Suprapubic skin (tissue), 3 donors: ENCODE data around the gene RPTOR.

Source experiments
- POLR2AphosphoS5 ChIP-seq, 3 donors: sonication (generic); formaldehyde crosslinking; IDR thresholded peaks; one replicate each; pipeline ENCODE4 v1.6.1; 2017; ENCODE audit warnings: antibody characterized with exemption in 3 of 3
- TF ChIP-seq, protein P1 (sequence below), 2 donors: fragments of 200-600 bp in 1 of 2; fragments of 450-650 bp in 1 of 2; sonication (generic) in 1 of 2; IDR thresholded peaks; one replicate each; pipeline ENCODE4 v1.5.1; 2016 to 2019; ENCODE audit warnings: antibody characterized with exemption in 2 of 2, mild to moderate bottlenecking in 1 of 2, moderate library complexity in 1 of 2

DNA sequence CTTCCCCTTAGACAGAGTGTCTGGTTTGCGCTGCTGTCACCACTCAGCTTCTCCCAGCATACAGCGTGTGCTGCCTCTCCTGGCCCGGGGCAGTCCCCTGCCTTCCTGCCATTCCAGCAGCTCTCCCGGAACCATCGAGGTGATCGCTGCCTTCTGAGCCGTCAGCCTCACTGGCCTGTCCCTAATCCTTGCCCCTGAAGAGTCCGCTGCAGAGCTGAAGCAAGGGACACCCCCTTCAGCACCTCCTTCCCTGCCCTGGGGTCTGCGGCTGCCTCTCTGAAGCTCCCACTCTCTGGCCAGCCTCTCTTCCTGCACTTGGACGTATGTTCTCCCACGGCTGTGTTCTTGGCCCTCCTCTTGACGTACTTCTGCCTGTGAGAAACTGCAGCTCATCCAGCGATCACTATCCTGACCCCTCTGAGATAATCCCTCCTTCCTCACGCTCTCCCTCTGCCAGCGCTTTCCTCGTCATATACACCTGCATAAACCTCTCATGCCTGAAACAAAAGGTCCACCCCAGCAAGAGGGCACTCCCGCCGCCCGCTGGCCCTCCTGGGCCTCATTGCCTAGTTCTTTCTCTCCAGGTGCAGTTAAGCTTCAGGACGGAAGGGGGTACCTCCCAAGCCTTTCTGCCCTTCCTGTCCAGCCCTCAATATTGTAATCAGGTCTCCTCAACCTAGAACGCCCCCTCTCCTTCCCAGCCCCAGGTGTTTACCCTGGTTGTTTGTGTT is 226.4 kb downstream of the RPTOR start:
- TF ChIP-seq, protein P1, sequence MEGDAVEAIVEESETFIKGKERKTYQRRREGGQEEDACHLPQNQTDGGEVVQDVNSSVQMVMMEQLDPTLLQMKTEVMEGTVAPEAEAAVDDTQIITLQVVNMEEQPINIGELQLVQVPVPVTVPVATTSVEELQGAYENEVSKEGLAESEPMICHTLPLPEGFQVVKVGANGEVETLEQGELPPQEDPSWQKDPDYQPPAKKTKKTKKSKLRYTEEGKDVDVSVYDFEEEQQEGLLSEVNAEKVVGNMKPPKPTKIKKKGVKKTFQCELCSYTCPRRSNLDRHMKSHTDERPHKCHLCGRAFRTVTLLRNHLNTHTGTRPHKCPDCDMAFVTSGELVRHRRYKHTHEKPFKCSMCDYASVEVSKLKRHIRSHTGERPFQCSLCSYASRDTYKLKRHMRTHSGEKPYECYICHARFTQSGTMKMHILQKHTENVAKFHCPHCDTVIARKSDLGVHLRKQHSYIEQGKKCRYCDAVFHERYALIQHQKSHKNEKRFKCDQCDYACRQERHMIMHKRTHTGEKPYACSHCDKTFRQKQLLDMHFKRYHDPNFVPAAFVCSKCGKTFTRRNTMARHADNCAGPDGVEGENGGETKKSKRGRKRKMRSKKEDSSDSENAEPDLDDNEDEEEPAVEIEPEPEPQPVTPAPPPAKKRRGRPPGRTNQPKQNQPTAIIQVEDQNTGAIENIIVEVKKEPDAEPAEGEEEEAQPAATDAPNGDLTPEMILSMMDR (IDR thresholded peaks at IDR 0.05) = no peak
- TF ChIP-seq POLR2AphosphoS5 (IDR thresholded peaks at IDR 0.05) = no peak
